GM23338 (cell line): ENCODE measurements around the gene RNF213.

Experiments
- CTCF ChIP-seq, 2 experiments: fragments of 200-600 bp in 1 of 2; sonication (generic) in 1 of 2; conservative IDR thresholded peaks; 2 replicates each; pipeline versions ENCODE4 v1.5.1 to v1.6.1; 2016 to 2017; ENCODE audit warnings: antibody characterized with exemption in 2 of 2, low read depth in 2 of 2, mild to moderate bottlenecking in 2 of 2, moderate library complexity in 1 of 2
- EZH2 ChIP-seq: fragments of 200-600 bp; sonication (generic); IDR thresholded peaks from one replicate; pipeline ENCODE4 v1.8.0; 2017; ENCODE audit warnings: antibody characterized with exemption, mild to moderate bottlenecking, low read depth; ENCODE audit not compliant: unreplicated experiment
- EZH2phosphoT487 ChIP-seq: fragments of 200-600 bp; sonication (generic); IDR thresholded peaks from one replicate; pipeline ENCODE4 v1.8.1; 2018; ENCODE audit warnings: antibody characterized with exemption; ENCODE audit not compliant: unreplicated experiment
- REST ChIP-seq: IDR thresholded peaks from one replicate; pipeline ENCODE4 v1.6.1; 2018; ENCODE audit warnings: antibody characterized with exemption; ENCODE audit not compliant: unreplicated experiment
- ZNF114 ChIP-seq: fragments of 250-450 bp; sonication (Bioruptor Pico); IDR thresholded peaks from 2 replicates; pipeline ENCODE4 v1.5.0; 2020; ENCODE audit warnings: mild to moderate bottlenecking, moderate library complexity

DNA sequence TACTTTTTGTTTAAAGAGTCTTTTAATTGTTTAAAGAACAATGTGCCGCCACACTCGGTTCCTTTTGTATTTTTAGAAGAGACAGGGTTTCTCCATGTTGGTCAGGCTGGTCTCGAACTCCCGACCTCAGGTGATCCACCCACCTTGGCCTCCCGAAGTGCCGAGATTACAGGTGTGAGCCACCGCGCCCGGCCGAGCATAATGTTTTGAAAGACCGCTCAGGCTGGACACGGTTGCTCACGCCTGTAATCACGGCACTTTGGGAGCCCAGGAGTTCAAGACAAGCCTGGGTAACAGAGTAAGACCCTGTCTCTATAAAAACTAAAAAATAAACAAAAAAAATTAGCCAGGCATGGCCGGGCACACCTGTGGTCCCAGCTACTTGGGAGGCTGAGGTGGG, 59.8 kb downstream of the RNF213 start:
- TF ChIP-seq EZH2 (no peak), CTCF (conservative IDR thresholded peaks at IDR 0.05; ENCODE audit: low read depth in 2 of 2) (no peak), REST (no peak), ZNF114 (CRISPR knock-in tag) (no peak), EZH2phosphoT487 (no peak)
